Activated CD8-positive, alpha-beta T cell treated with anti-CD3 and anti-CD28 coated beads, Interleukin-2, amount 10 ng/mL, durations not matched to agents 7 days and 5 days (primary cell): ENCODE results near the gene CABYR. TPM values are rescaled to one million over a fixed set of nuclear protein-coding genes. Genes with fewer than 3 reads are reported as not detected.

Experiments
- ATAC-seq: fragments of 150-1000 bp; cut with Tn5 transposase; one replicate; pipeline ENCODE4 v1.10.0; 2021; ENCODE audit warnings: moderate library complexity
- CTCF ChIA-PET: fragments of 350-600 bp; sonication (Branson Sonifier 250); formaldehyde crosslinking; loops from one replicate; lab custom pipeline; 2021; ENCODE audit warnings: antibody characterized with exemption; lab: Charles Lee
- POLR2A ChIA-PET: fragments of 350-600 bp; sonication (Branson Sonifier 250); formaldehyde crosslinking; loops from one replicate; lab custom pipeline; 2021; ENCODE audit warnings: antibody characterized with exemption; lab: Charles Lee
- DNase-seq: peaks from one replicate; pipeline ENCODE4 v3.0.0-alpha.2; 2020
- H3K27ac Mint-ChIP-seq: one replicate; pipeline ENCODE4 v1.8.0; 2021; ENCODE audit warnings: mild to moderate bottlenecking, mixed read lengths
- H3K27me3 Mint-ChIP-seq: one replicate; pipeline ENCODE4 v1.8.0; 2021; ENCODE audit warnings: low read depth, mixed read lengths
- H3K36me3 Mint-ChIP-seq: one replicate; pipeline ENCODE4 v1.8.0; 2021; ENCODE audit warnings: low read depth, mixed read lengths
- H3K4me1 Mint-ChIP-seq: one replicate; pipeline ENCODE4 v1.8.0; 2021; ENCODE audit warnings: low read depth, mixed read lengths
- H3K4me3 Mint-ChIP-seq: one replicate; pipeline ENCODE4 v1.8.0; 2021; ENCODE audit warnings: mild to moderate bottlenecking, mixed read lengths
- H3K9me3 Mint-ChIP-seq: one replicate; pipeline ENCODE4 v1.8.0; 2022; ENCODE audit warnings: mixed read lengths; ENCODE audit not compliant: insufficient read depth
- total RNA-seq, 2 experiments: library from RNA; stranded (reverse); gene quantifications; one replicate each; pipeline ENCODE4 v1.2.3, GENCODE V29; 2021

CABYR gene
- total RNA-seq, 2 experiments from 2014 or later: 0.97 to 1.1 TPM

DNA sequence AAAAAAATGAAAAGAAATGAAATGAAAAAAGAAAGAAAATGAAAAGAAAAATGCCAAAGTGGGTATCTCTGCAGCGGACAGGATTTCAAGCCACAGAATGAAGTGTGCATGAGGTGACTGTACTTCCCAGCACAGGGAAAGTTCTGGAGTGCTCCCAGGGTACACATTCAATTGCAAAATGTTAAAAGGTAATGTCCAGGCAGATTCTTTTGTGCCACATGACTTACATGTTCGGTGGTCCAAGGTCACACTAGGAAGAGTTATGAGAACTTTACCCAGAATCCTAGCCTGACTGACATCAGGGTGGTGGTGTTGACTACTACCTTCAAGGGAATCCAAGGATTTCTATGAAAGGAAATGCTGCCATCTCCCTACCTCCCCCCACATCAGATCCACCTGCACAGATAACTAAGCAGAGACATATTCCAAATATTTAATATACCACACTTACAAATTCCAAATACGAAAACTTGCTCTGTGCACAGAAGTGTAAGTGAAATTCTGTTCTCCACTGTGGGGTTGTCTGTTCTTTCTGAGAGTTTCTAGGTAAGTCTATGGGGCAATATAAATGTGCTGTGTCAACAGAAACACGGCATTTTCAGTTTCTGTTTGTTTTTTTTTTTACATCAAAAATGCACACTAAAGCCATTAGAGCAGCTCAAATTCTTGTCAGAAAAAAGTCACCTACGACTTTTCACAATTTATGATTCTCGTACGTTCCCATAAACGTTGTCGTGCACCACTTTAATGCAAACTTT lies 56.6 kb downstream of the CABYR start:
- no peaks in the 10 kb centered on the region for H3K36me3 Mint-ChIP-seq
- H3K4me3 Mint-ChIP-seq: no peak overlapping the region
- no peak for DNase-seq
- H3K9me3 Mint-ChIP-seq: no peaks in the 10 kb centered on the region
- ChIA-PET POLR2A (no interaction called here), CTCF (no interaction called here)
- H3K4me1 Mint-ChIP-seq: no peaks in the 10 kb centered on the region
- H3K27ac Mint-ChIP-seq: no peak overlapping the region
- ATAC-seq: no peak
- H3K27me3 Mint-ChIP-seq: peaks cover 16% of the 10 kb centered on the region

DNA sequence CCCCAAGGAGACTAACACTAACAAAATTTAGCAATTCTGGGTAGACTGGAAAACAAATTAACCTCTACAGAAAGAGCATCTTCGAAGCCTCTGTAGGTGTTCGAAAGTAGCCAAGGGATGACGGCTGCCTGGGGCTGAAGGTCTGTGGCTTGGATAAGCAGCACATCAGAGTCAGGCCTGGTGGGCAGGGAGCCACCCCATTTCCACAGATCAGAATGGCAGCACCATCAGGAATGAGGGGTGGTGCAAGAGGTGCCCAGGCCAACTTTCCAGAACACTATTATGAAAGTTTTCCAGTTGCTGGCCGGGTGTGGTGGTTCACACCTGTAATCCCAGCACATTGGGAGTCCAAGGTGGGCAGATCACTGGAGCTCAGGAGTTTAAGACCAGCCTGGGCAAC lies 57.9 kb downstream of the CABYR start:
- no peaks in the 10 kb centered on the region for H3K4me1 Mint-ChIP-seq
- no peaks in the 10 kb centered on the region for H3K9me3 Mint-ChIP-seq
- no peak overlapping the region for H3K27ac Mint-ChIP-seq
- ChIA-PET CTCF (no interaction called here), POLR2A (no interaction called here)
- DNase-seq (no peak), ATAC-seq (no peak)
- H3K36me3 Mint-ChIP-seq: no peaks in the 10 kb centered on the region
- peaks cover 13% of the 10 kb centered on the region for H3K27me3 Mint-ChIP-seq
- H3K4me3 Mint-ChIP-seq: no peak overlapping the region

DNA sequence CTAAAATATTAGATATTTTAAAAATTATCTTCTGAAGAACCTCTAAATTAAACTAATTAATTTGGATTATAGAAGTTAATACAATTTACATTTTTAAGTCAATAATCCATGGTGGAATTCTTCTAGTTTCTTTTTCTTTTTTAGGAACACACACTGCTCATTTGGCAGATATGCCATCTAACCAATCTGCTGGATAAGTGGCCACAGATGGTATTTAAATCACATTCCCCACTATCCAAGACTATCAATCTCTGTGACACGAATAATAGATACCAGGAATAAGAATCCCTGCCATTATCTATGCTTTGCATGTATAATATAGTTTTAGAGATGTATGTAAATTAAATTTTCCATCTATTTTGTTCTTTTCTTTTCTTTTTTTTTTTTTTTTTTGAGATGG lies 58.5 kb downstream of the CABYR start:
- no peak overlapping the region for H3K27ac Mint-ChIP-seq
- ATAC-seq: no peak
- H3K4me1 Mint-ChIP-seq: no peaks in the 10 kb centered on the region
- DNase-seq: no peak
- H3K27me3 Mint-ChIP-seq: peaks cover 8% of the 10 kb centered on the region
- H3K36me3 Mint-ChIP-seq: no peaks in the 10 kb centered on the region
- CTCF ChIA-PET: no interaction called here
- H3K4me3 Mint-ChIP-seq: no peak overlapping the region
- no peaks in the 10 kb centered on the region for H3K9me3 Mint-ChIP-seq
- POLR2A ChIA-PET: no interaction called here

DNA sequence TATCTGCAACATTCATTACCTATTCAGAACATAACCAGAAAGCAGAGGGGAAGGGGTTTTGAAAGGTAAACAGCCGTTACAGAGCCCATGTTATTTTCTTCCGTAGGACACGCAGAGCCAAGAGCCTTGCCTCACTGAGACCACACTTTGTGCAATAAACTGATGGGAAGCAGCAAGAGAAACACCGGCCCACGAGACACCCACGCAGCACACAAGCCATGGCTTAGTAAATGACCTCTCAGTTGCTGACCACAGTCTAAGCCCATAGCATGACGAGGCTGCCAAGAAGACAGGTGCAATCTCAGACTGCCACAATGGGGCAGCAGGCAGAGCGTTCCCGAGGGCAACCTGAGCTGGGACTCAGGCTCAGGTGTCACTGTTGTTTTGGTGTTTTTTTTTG lies 59.6 kb downstream of the CABYR start:
- no peak overlapping the region for H3K27ac Mint-ChIP-seq
- no peak for DNase-seq
- no peaks in the 10 kb centered on the region for H3K4me1 Mint-ChIP-seq
- POLR2A ChIA-PET: no interaction called here
- CTCF ChIA-PET: no interaction called here
- peaks cover 7% of the 10 kb centered on the region for H3K27me3 Mint-ChIP-seq
- ATAC-seq: no peak
- H3K4me3 Mint-ChIP-seq: no peak overlapping the region
- no peaks in the 10 kb centered on the region for H3K36me3 Mint-ChIP-seq
- no peaks in the 10 kb centered on the region for H3K9me3 Mint-ChIP-seq

DNA sequence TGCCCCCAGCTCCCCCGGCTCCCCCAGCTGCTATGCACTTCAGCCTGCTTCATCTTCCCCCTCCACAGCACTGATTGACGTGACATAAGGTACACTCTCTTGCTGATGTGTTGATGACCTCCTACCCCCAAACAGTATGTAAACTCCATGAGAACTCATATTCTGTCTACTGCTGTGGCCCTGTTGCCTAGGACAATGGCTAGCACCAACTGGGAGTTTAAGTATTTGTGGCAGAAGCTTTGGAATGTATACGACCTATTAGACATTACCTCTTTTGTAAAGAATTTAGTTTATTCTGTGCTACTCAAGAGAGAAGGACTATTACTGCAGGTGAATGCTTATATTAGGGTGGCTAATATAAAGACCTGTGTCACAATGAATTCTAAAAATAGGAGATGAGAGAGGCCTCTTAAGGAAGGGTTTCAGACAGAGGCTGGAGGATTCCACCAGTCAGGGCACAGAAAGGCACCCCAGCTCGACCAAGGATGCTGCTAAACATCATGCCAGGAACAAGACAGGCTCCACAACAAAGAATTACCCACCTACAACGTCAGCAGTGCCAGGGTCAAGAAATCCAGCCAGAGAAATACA lies 60.6 kb downstream of the CABYR start:
- ATAC-seq: no peak
- CTCF ChIA-PET: no interaction called here
- H3K4me3 Mint-ChIP-seq: no peak overlapping the region

DNA sequence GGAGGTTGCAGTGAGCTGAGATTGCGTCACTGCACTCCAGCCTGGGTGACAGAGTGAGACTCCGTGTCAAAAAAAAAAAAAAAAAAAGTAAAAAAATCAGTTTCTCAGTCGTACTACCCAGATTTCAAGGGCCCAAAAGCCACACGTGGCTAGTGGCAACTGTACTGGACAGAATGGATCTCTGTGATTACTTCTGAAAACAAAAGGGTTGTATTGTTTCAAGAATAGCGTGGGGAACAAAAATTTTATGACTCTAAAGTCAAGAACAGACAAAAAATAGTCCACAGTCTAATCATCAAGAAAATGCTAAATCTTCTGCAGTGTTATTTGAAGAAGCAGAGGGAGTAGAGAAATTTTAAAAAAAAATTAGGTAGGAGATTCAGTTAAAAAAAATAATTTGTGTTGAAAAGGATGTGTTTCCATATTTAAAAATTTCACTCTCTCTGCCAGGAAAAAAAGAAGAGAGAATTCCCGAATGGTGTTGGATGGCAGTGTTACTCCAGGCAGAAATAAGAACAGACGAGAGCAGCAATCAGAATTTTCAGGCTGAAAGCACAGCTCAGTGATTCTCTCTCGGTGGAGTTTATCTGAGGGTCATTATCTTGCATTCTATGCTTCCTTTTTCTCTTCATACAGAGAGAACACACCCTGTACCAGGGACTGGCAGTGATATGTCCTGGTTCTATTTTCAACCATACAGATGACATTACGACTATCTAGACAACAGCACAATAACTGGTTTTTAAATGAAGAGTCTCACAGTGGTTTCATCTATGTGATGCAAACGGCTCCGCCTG lies 61.8 kb downstream of the CABYR start:
- no peaks in the 10 kb centered on the region for H3K4me1 Mint-ChIP-seq
- POLR2A ChIA-PET: no interaction called here
- H3K27ac Mint-ChIP-seq: no peak overlapping the region

More for the DNA sequence above, 60.6 kb downstream of the CABYR start:
- Mint-ChIP-seq H3K27me3 (peaks cover 7% of the 10 kb centered on the region), H3K36me3 (no peaks in the 10 kb centered on the region), H3K4me1 (no peaks in the 10 kb centered on the region), H3K27ac (no peak overlapping the region), H3K9me3 (no peaks in the 10 kb centered on the region)
- POLR2A ChIA-PET: no interaction called here
- no peak for DNase-seq

DNA sequence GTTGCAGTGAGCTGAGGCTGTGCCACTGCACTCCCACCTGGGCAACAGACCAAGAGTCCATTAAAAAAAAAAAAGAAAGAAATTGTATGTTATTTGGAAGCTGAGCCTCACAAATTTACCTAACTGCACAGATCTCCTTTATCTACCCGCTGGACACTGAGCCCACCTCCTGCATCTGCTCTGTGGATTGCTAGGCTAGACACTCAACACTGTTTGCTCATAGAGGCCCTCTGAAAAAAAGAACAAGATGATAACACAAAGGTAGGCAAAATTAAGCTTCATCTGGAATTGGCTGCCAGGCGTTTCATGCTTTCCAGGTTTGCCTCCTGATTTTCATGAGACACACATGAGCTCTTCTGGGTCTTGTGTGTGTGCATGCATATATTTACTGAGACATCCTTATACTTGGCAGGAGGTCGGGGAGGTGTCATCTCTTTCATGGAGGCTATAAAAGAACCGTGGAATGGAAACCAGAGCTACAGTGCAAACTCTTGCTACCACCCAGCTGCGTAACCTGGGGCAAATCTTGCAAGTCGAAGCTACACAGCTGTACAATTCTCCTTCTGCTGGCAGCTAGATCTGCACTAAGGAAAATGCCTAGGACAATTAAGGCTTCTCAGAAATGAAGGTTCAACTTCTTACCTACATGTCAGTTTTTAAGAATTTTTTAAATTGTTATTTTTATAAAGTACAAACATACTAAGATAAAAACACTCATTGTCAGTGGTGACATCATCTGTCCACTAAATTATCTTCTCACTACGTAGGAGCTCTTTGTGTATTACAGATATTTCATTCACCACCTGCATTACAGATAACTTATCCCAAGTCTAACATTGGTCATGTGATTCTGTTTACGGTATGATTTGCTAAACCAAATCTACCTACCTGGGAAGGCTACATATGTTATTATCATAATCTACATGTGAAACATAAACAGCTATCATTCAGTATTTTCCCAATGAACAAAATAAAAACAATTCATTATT lies 63.1 kb downstream of the CABYR start:
- no peak for ATAC-seq
- DNase-seq: no peak
- ChIA-PET POLR2A (interaction anchor here (0.6 kb wide), 1 partner anchor 175 kb away, joined by 3 read pairs; no protein-coding TSS in a partner anchor), CTCF (interaction anchor here (1.1 to 1.7 kb wide), 2 partner anchors 11 to 25 kb away, joined by 3 to 4 read pairs; no protein-coding TSS in a partner anchor)
- H3K27me3 Mint-ChIP-seq: peaks cover 7% of the 10 kb centered on the region
- H3K4me1 Mint-ChIP-seq: no peaks in the 10 kb centered on the region
- no peak overlapping the region for H3K27ac Mint-ChIP-seq
- H3K9me3 Mint-ChIP-seq: no peaks in the 10 kb centered on the region
- H3K36me3 Mint-ChIP-seq: no peaks in the 10 kb centered on the region
- no peak overlapping the region for H3K4me3 Mint-ChIP-seq

More for the DNA sequence above, 61.8 kb downstream of the CABYR start:
- peaks cover 7% of the 10 kb centered on the region for H3K27me3 Mint-ChIP-seq
- CTCF ChIA-PET: no interaction called here
- ATAC-seq (no peak), DNase-seq (no peak)
- H3K9me3 Mint-ChIP-seq: no peaks in the 10 kb centered on the region
- H3K36me3 Mint-ChIP-seq: no peaks in the 10 kb centered on the region
- H3K4me3 Mint-ChIP-seq: no peak overlapping the region

DNA sequence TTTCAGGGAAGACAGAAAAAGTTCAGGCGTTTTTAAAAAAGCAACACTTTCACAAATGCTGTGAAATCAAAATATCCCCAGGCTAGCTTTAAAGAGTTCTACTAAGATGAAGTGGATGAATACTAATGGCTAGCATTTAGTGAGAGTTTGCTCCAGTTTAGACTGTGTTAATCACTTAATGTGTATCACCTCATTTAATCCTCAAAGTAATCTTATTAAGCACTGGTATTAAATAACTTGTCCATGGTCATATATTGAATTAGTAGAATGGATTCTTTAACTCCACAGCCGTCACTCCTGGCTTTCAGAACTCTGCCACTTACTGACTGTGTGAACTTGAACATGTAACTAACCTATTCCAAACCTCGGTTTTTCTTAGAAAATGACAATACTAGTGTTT lies 66.0 kb downstream of the CABYR start:
- CTCF ChIA-PET: no interaction called here

DNA sequence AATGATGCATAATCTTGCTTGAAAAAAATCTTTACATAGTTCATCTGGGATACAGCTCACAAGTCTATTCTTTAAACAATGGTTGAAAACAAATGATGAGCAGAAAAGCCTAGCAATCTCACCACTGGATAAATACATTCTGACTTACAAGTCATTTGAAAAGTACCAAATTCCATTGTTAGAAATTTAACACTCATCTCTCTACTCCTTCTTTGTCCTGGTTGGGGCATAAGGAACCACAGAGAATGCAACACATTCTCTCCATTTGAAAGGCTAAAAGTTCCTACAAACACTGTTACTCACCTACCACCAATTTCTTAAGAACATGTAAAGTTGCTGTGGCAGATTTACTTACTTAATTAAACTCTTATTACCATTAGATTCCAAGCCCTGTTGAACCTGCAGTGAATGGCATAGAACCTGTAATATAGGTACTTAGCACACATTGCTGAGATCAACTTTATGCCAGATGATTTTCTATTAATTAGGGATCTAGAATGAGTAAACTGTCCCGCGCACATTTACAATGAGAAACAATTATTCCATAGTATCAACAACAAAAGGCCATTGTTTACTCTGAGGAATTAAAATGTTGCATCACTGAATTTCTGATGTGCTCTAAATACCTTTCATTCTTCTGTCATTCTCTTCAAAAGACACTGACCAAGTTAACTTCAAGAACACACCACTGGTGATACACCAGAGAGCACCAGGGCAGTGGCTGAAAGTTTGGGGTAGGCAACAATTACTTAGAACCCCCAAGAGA lies 69.6 kb downstream of the CABYR start:
- Mint-ChIP-seq H3K4me3 (no peak overlapping the region), H3K4me1 (no peaks in the 10 kb centered on the region), H3K36me3 (no peaks in the 10 kb centered on the region), H3K9me3 (no peaks in the 10 kb centered on the region), H3K27ac (no peak overlapping the region), H3K27me3 (peaks cover 7% of the 10 kb centered on the region)
- ChIA-PET CTCF (no interaction called here), POLR2A (no interaction called here)
- DNase-seq (no peak), ATAC-seq (no peak)

More for the DNA sequence above, 66.0 kb downstream of the CABYR start:
- Mint-ChIP-seq H3K27me3 (peaks cover 13% of the 10 kb centered on the region), H3K4me1 (no peaks in the 10 kb centered on the region), H3K4me3 (no peak overlapping the region), H3K36me3 (no peaks in the 10 kb centered on the region), H3K27ac (no peak overlapping the region), H3K9me3 (no peaks in the 10 kb centered on the region)
- no peak for ATAC-seq
- no peak for DNase-seq
- POLR2A ChIA-PET: no interaction called here

DNA sequence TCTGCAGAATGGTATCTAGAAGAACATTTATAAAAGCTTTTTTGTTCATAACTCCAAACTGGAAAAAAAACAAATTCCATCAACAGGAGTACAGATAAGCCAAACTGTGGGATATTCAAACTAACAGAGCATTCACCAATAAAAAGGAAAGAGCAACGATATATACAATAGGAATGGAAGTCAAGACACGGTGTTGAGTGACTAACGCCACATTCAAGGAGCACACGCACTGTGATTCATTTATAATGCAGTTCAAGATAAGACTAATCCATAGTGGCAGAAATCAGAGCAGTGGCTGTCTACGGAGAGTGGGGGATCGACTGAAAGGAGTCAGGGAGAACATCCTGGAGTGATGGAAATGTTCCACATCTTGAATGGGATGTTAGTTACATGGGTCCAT lies 70.7 kb downstream of the CABYR start:
- no peak overlapping the region for H3K4me3 Mint-ChIP-seq

More for the DNA sequence above, 70.7 kb downstream of the CABYR start:
- H3K4me1 Mint-ChIP-seq: no peaks in the 10 kb centered on the region
- H3K27ac Mint-ChIP-seq: no peak overlapping the region
- H3K9me3 Mint-ChIP-seq: no peaks in the 10 kb centered on the region
- ATAC-seq: no peak
- ChIA-PET CTCF (no interaction called here), POLR2A (no interaction called here)
- peaks cover 13% of the 10 kb centered on the region for H3K27me3 Mint-ChIP-seq
- no peak for DNase-seq
- no peaks in the 10 kb centered on the region for H3K36me3 Mint-ChIP-seq
